ENCODE data around the gene HOXD10.

DNA sequence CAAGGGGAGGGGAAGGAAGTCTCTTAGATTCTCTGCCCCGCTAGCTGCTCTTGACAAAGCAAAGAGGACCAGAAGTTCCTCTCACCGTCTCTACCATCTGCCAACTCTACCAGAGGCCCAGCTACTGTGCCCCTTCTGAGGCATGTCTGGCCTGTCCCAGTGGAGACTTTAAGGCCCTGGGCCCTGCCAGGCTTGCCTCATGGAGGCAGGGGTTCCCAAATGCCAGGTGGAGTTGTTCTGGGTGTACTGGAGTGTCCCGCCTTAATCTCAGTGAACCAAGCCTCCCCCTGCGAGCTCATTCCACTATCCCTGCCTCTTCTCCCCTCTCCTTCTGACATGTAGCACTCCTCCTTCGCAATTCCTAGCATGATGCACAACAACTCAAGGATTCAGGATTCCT lies 14.7 kb upstream of the HOXD10 start:
- TF ChIP-seq, protein P1, sequence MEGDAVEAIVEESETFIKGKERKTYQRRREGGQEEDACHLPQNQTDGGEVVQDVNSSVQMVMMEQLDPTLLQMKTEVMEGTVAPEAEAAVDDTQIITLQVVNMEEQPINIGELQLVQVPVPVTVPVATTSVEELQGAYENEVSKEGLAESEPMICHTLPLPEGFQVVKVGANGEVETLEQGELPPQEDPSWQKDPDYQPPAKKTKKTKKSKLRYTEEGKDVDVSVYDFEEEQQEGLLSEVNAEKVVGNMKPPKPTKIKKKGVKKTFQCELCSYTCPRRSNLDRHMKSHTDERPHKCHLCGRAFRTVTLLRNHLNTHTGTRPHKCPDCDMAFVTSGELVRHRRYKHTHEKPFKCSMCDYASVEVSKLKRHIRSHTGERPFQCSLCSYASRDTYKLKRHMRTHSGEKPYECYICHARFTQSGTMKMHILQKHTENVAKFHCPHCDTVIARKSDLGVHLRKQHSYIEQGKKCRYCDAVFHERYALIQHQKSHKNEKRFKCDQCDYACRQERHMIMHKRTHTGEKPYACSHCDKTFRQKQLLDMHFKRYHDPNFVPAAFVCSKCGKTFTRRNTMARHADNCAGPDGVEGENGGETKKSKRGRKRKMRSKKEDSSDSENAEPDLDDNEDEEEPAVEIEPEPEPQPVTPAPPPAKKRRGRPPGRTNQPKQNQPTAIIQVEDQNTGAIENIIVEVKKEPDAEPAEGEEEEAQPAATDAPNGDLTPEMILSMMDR (IDR thresholded peaks at IDR 0.05) = no peak
- TF ChIP-seq EZH2 (IDR thresholded peaks at IDR 0.05) (no peak), EZH2phosphoT487 (IDR thresholded peaks at IDR 0.05) (no peak)
